IMR-90 (cell line): ENCODE data around the gene MRTFA. TPM values are rescaled to one million over a fixed set of nuclear protein-coding genes. Genes with fewer than 3 reads are reported as not detected.
A peak's percentile ranks its signal among the peaks of the same experiment; 100 is the strongest.

ENCODE experiments used
- ATAC-seq: fragments of 200-7000 bp; cut with Tn5 transposase; 2 replicates; pipeline ENCODE4 v1.9.1; 2020; ENCODE audit warnings: low read depth, mild to moderate bottlenecking, moderate library complexity
- BruUV-seq: library from RNA; stranded (reverse); fragments of 400-500 nt; replicated peaks from 2 replicates; lab custom pipeline; 2021; lab: Mats Ljungman, UMichigan
- CTCF ChIA-PET: fragments of 300-600 bp; formaldehyde crosslinking; extraction: SDS; loops from one replicate; lab custom pipeline; 2021; ENCODE audit warnings: antibody characterized with exemption; lab: Yijun Ruan, JAX
- POLR2A ChIA-PET: fragments of 300-600 bp; sonication (Branson Sonifier 250); formaldehyde crosslinking; loops from one replicate; lab custom pipeline; 2022; ENCODE audit warnings: antibody characterized with exemption; ENCODE audit not compliant: unreplicated experiment; lab: Charles Lee
- DNase-seq: peaks from one replicate; pipeline ENCODE4 v3.0.0; 2013
- H2AFZ ChIP-seq: replicated peaks from 2 replicates; pipeline ENCODE3; 2013; ENCODE audit warnings: low read length, mild to moderate bottlenecking; ENCODE audit not compliant: poor library complexity
- H2AK5ac ChIP-seq: 2 replicates; pipeline ENCODE4 v1.6.1; 2013; ENCODE audit warnings: low read depth, low read length, inconsistent platforms
- H2AK9ac ChIP-seq: replicated peaks from 2 replicates; pipeline ENCODE3; 2013; ENCODE audit warnings: mild to moderate bottlenecking, low read depth, low read length, moderate library complexity; ENCODE audit not compliant: poor library complexity
- H2BK120ac ChIP-seq: 2 replicates; pipeline ENCODE4 v1.6.1; 2013; ENCODE audit warnings: low read depth, low read length, inconsistent platforms
- H2BK15ac ChIP-seq: 3 replicates; pipeline ENCODE4 v1.6.1; 2013; ENCODE audit warnings: low read depth, low read length, inconsistent platforms
- H2BK20ac ChIP-seq: 2 replicates; pipeline ENCODE4 v1.6.1; 2013; ENCODE audit warnings: low read depth, mild to moderate bottlenecking, inconsistent platforms, low read length, moderate library complexity
- H2BK5ac ChIP-seq: 2 replicates; pipeline ENCODE4 v1.6.1; 2013; ENCODE audit warnings: mild to moderate bottlenecking, low read depth, low read length, inconsistent platforms; ENCODE audit not compliant: poor library complexity, severe bottlenecking
- H3K14ac ChIP-seq: replicated peaks from 2 replicates; pipeline ENCODE4 v1.6.1; 2013; ENCODE audit warnings: low read depth, low read length, inconsistent platforms
- H3K18ac ChIP-seq: 2 replicates; pipeline ENCODE4 v1.6.1; 2013; ENCODE audit warnings: low read depth, low read length, control low read depth
- H3K23ac ChIP-seq: 2 replicates; pipeline ENCODE4 v1.6.1; 2013; ENCODE audit warnings: low read depth, low read length, inconsistent platforms
- H3K27ac ChIP-seq: 2 replicates; pipeline ENCODE4 v1.5.1; 2013; ENCODE audit warnings: mild to moderate bottlenecking, control low read depth, low read length; ENCODE audit not compliant: insufficient read depth
- H3K27me3 ChIP-seq: 2 replicates; pipeline ENCODE4 v1.6.1; 2013; ENCODE audit warnings: low read length; ENCODE audit not compliant: control insufficient read depth, insufficient read depth
- H3K36me3 ChIP-seq: 2 replicates; pipeline ENCODE4 v1.6.1; 2013; ENCODE audit warnings: low read length, mixed read lengths; ENCODE audit not compliant: control insufficient read depth, insufficient read depth
- H3K4ac ChIP-seq: 2 replicates; pipeline ENCODE4 v1.6.1; 2013; ENCODE audit warnings: low read depth, low read length, inconsistent platforms
- H3K4me1 ChIP-seq: 2 replicates; pipeline ENCODE4 v1.6.1; 2013; ENCODE audit warnings: low read length, mixed read lengths; ENCODE audit not compliant: control insufficient read depth, insufficient read depth
- H3K4me2 ChIP-seq: 2 replicates; pipeline ENCODE4 v1.6.1; 2013; ENCODE audit warnings: low read depth, mild to moderate bottlenecking, control low read depth, low read length, moderate library complexity
- H3K4me3 ChIP-seq: 2 replicates; pipeline ENCODE4 v1.5.1; 2013; ENCODE audit warnings: low read depth, mild to moderate bottlenecking, control low read depth, low read length, moderate library complexity; ENCODE audit not compliant: insufficient read depth
- H3K56ac ChIP-seq: 2 replicates; pipeline ENCODE4 v1.6.1; 2013; ENCODE audit warnings: low read length, inconsistent platforms; ENCODE audit not compliant: insufficient read depth; ENCODE audit errors: extremely low read depth
- H3K79me1 ChIP-seq, 2 experiments: 2 replicates each; pipeline ENCODE4 v1.6.1; 2013; ENCODE audit warnings: low read length in 2 of 2, inconsistent platforms in 1 of 2, low read depth in 1 of 2
- H3K9ac ChIP-seq: 2 replicates; pipeline ENCODE4 v1.6.1; 2013; ENCODE audit warnings: low read depth, low read length, control low read depth
- H3K9me1 ChIP-seq: 2 replicates; pipeline ENCODE4 v1.6.1; 2013; ENCODE audit warnings: low read length, inconsistent platforms; ENCODE audit not compliant: insufficient read depth
- H3K9me3 ChIP-seq: 2 replicates; pipeline ENCODE4 v1.6.1; 2013; ENCODE audit warnings: low read length; ENCODE audit not compliant: control insufficient read depth, insufficient read depth
- H4K20me1 ChIP-seq: 2 replicates; pipeline ENCODE4 v1.6.1; 2013; ENCODE audit warnings: low read length, inconsistent platforms; ENCODE audit not compliant: insufficient read depth
- H4K5ac ChIP-seq: 2 replicates; pipeline ENCODE4 v1.6.1; 2013; ENCODE audit warnings: mild to moderate bottlenecking, low read depth, low read length, control low read depth
- H4K8ac ChIP-seq, 2 experiments: 2 replicates each; pipeline ENCODE4 v1.6.1; 2013; ENCODE audit warnings: low read depth in 2 of 2, low read length in 2 of 2, control low read depth in 1 of 2, inconsistent platforms in 1 of 2
- H4K91ac ChIP-seq: 2 replicates; pipeline ENCODE4 v1.6.1; 2013; ENCODE audit warnings: low read depth, low read length, inconsistent platforms; ENCODE audit not compliant: insufficient read depth
- POLR2A ChIP-seq: IDR thresholded peaks from 2 replicates; pipeline ENCODE4 v1.6.1; 2012; ENCODE audit warnings: mild to moderate bottlenecking, low read depth, low read length
- WGBS, 2 experiments: methylation state at CpG; one replicate each; pipeline versions ENCODE4 v1.1.5 to v1.1.7; 2013; ENCODE audit warnings: missing lambda C conversion rate in 2 of 2; ENCODE audit not compliant: insufficient read length in 1 of 2; ENCODE audit errors: extremely low coverage in 2 of 2; 5-methylcytosine and 5-hydroxymethylcytosine counted together
- dilution Hi-C: fragments of 300-500 bp; cut with HindIII; formaldehyde crosslinking; loops from one replicate; pipeline ENCODE4 v1.14.3; 2018; ENCODE audit warnings: low sequenced_read_pairs; ENCODE audit not compliant: unreplicated experiment
- in situ Hi-C: fragments of 300-500 bp; cut with MboI; formaldehyde crosslinking; loops from 3 replicates; pipeline ENCODE4 v1.14.3; 2019; ENCODE audit warnings: low sequenced_read_pairs, inconsistent platforms, mixed read lengths
- intact Hi-C: fragments of 100-400 bp; cut with micrococcal nuclease; formaldehyde crosslinking; loops from 2 replicates; pipeline ENCODE4 v1.10.0; 2022
- polyA plus RNA-seq, 3 experiments: library from polyadenylated mRNA; depleted of rRNA; stranded (reverse); fragments of >200 nt; gene quantifications; 2 replicates each; pipeline ENCODE4 v1.2.3, GENCODE V29; 2012; ENCODE audit warnings: low replicate concordance in 1 of 3
- total RNA-seq: library from RNA; depleted of rRNA; stranded (reverse); fragments of >200 nt; gene quantifications from 2 replicates; pipeline ENCODE4 v1.2.3, GENCODE V29; 2012

MRTFA gene
- total and polyA plus RNA-seq, 2 of the 4 experiments (the other 2 are of a cell fraction): 12.5 to 17.2 TPM

GRCh38 chr22:40407831-40408717, 228.4 kb downstream of the MRTFA start:
- CTCF ChIA-PET: no interaction called here
- dilution Hi-C loops: no loop called here
- H3K36me3 ChIP-seq: peaks cover 79% of the 10 kb centered on the region

More at GRCh38 chr22:40407831-40408717, 228.4 kb downstream of the MRTFA start:
- Histone ChIP-seq H4K5ac (no peak overlapping the region), H4K91ac (no peak overlapping the region), H2BK15ac (no peak overlapping the region), H3K23ac (no peak overlapping the region), H2AK9ac (peak overlapping the region; percentile 50), H2BK5ac (no peak overlapping the region), H2BK120ac (no peak overlapping the region), H3K4me3 (no peak overlapping the region), H4K8ac (no peak overlapping the region), H2AFZ (no peak overlapping the region), H3K4me1 (peaks cover 3% of the 10 kb centered on the region; the same call in 1 of the 2 replicates), H3K9me1 (peaks cover 14% of the 10 kb centered on the region; the same call in 1 of the 2 replicates), H2AK5ac (no peak overlapping the region), H4K20me1 (peaks cover 33% of the 10 kb centered on the region), H3K27me3 (no peaks in the 10 kb centered on the region), H3K56ac (no peak overlapping the region), H2BK20ac (no peak overlapping the region), H3K4ac (no peak overlapping the region), H3K27ac (no peak overlapping the region), H3K9ac (no peak overlapping the region), H3K18ac (no peak overlapping the region), H3K14ac (no peak overlapping the region), H3K79me1 (peaks cover 22 to 48% of the 10 kb centered on the region in 2 experiments), H3K9me3 (no peaks in the 10 kb centered on the region), H3K4me2 (no peak overlapping the region)
- POLR2A ChIA-PET: no interaction called here
- BruUV-seq: no TSS peak
- ATAC-seq (no peak), DNase-seq (no peak)
- intact Hi-C loops: no loop called here
- in situ Hi-C loops: no loop called here
- WGBS, 2 experiments: 93% methylated on average over 18 of the region's 32 CpGs; no CpG with 5 or more reads in 1 of the 2 experiments
- TF ChIP-seq POLR2A: no peak
